Measurements from ENCODE around the gene FUS.

The FUS gene

GRCh38 chr16:31183432-31184428 lies 3.8 kb downstream of the FUS start:
- peak overlapping the region; percentile 29 for H3K9ac ChIP-seq (ENCODE audit: insufficient read length, low read depth)
- no peaks in the 10 kb centered on the region for H3K27me3 ChIP-seq (ENCODE audit: insufficient read depth, insufficient read length)
- H3K36me3 ChIP-seq (ENCODE audit: insufficient read depth, insufficient read length, low read length) = peaks cover 81% of the 10 kb centered on the region
- H3K4me1 ChIP-seq (ENCODE audit: insufficient read depth, insufficient read length) = peaks cover 10% of the 10 kb centered on the region
- peak overlapping the region; percentile 19 for H3K4me3 ChIP-seq (ENCODE audit: insufficient read length, low read depth)
- H3K9me3 ChIP-seq (ENCODE audit: insufficient read depth, low read length) = no peaks in the 10 kb centered on the region
- no peak for DNase-seq (ENCODE audit: low read depth, low spot score)
- TF ChIP-seq YY1 (IDR thresholded peaks at IDR 0.05; ENCODE audit: insufficient read depth, insufficient read length) = no peak
- TF ChIP-seq SUZ12 (IDR thresholded peaks at IDR 0.05; ENCODE audit: extremely low read depth, insufficient read depth, insufficient read length) = no peak
- no peak for TF ChIP-seq ZNF274 (IDR thresholded peaks at IDR 0.05; ENCODE audit: low read depth, low read length)

- TF ChIP-seq ZNF274 (IDR thresholded peaks at IDR 0.05; ENCODE audit: low read depth, low read length) = no peak
- no peak for TF ChIP-seq SUZ12 (IDR thresholded peaks at IDR 0.05; ENCODE audit: extremely low read depth, insufficient read depth, insufficient read length)
- TF ChIP-seq YY1 (IDR thresholded peaks at IDR 0.05; ENCODE audit: insufficient read depth, insufficient read length) = no peak
- peaks cover 93% of the 10 kb centered on the region for H3K36me3 ChIP-seq (ENCODE audit: insufficient read depth, insufficient read length, low read length)
- H3K27me3 ChIP-seq (ENCODE audit: insufficient read depth, insufficient read length) = no peaks in the 10 kb centered on the region
- no peaks in the 10 kb centered on the region for H3K9me3 ChIP-seq (ENCODE audit: insufficient read depth, low read length)
- H3K4me3 ChIP-seq (ENCODE audit: insufficient read length, low read depth) = no peak overlapping the region
- peaks cover 10% of the 10 kb centered on the region for H3K4me1 ChIP-seq (ENCODE audit: insufficient read depth, insufficient read length)
- H3K9ac ChIP-seq (ENCODE audit: insufficient read length, low read depth) = no peak overlapping the region
- no peak for DNase-seq (ENCODE audit: low read depth, low spot score)
These were observed 4.9 kb downstream of the FUS start for GRCh38 chr16:31184888-31185287.

DNA sequence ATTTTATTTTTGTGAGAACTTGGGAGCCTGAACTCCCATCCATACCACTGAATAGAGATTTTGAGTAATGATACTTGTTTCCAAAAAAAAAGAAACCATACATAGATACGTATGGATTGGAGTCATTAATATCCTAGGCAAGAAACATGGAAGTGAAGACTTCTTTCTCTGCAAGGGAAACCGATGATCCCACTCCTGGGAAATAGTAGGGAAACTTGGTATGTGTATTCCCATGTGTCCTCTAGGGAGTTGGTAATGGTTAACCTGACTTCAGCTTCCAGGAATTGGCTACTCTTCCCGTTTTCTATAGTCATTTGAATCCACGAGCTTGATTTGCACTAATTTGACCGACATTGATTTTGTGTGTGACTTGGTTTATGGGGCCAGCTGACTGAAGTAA lies 5.4 kb downstream of the FUS start:
- no peak overlapping the region for H3K4me3 ChIP-seq (ENCODE audit: insufficient read length, low read depth)
- DNase-seq (ENCODE audit: low read depth, low spot score) = no peak
- H3K9me3 ChIP-seq (ENCODE audit: insufficient read depth, low read length) = no peaks in the 10 kb centered on the region
- H3K36me3 ChIP-seq (ENCODE audit: insufficient read depth, insufficient read length, low read length) = peaks cover 94% of the 10 kb centered on the region
- H3K9ac ChIP-seq (ENCODE audit: insufficient read length, low read depth) = no peak overlapping the region
- H3K27me3 ChIP-seq (ENCODE audit: insufficient read depth, insufficient read length) = no peaks in the 10 kb centered on the region
- H3K4me1 ChIP-seq (ENCODE audit: insufficient read depth, insufficient read length) = peaks cover 10% of the 10 kb centered on the region
- TF ChIP-seq ZNF274 (IDR thresholded peaks at IDR 0.05; ENCODE audit: low read depth, low read length) = no peak
- no peak for TF ChIP-seq YY1 (IDR thresholded peaks at IDR 0.05; ENCODE audit: insufficient read depth, insufficient read length)
- TF ChIP-seq SUZ12 (IDR thresholded peaks at IDR 0.05; ENCODE audit: extremely low read depth, insufficient read depth, insufficient read length) = no peak

DNA sequence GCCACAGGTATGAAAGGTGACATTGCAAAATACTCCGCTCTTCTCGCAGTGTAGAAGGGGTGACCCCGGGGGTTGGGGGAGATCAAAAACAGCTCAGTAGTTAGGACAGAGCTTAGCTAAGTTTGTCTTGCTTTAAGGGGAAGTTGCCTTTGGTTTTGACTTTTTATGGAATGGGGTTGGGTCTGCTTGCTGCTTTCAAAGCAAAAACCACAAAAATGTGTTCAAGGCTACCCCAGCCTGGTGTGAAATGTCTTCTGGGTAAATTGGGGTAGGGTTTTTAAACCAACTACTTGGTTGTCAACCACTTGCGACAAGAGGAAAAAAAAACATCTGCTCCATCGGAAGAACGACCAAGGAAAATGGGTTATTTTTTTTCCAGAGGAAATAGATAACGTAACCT lies 6.2 kb downstream of the FUS start:
- TF ChIP-seq YY1 (IDR thresholded peaks at IDR 0.05; ENCODE audit: insufficient read depth, insufficient read length) (no peak), SUZ12 (IDR thresholded peaks at IDR 0.05; ENCODE audit: extremely low read depth, insufficient read depth, insufficient read length) (no peak), ZNF274 (IDR thresholded peaks at IDR 0.05; ENCODE audit: low read depth, low read length) (no peak)
- Histone ChIP-seq H3K4me1 (ENCODE audit: insufficient read depth, insufficient read length) (peaks cover 10% of the 10 kb centered on the region), H3K36me3 (ENCODE audit: insufficient read depth, insufficient read length, low read length) (peaks cover 98% of the 10 kb centered on the region), H3K4me3 (ENCODE audit: insufficient read length, low read depth) (no peak overlapping the region), H3K9me3 (ENCODE audit: insufficient read depth, low read length) (no peaks in the 10 kb centered on the region), H3K27me3 (ENCODE audit: insufficient read depth, insufficient read length) (no peaks in the 10 kb centered on the region), H3K9ac (ENCODE audit: insufficient read length, low read depth) (no peak overlapping the region)
- DNase-seq (ENCODE audit: low read depth, low spot score) = no peak

DNA sequence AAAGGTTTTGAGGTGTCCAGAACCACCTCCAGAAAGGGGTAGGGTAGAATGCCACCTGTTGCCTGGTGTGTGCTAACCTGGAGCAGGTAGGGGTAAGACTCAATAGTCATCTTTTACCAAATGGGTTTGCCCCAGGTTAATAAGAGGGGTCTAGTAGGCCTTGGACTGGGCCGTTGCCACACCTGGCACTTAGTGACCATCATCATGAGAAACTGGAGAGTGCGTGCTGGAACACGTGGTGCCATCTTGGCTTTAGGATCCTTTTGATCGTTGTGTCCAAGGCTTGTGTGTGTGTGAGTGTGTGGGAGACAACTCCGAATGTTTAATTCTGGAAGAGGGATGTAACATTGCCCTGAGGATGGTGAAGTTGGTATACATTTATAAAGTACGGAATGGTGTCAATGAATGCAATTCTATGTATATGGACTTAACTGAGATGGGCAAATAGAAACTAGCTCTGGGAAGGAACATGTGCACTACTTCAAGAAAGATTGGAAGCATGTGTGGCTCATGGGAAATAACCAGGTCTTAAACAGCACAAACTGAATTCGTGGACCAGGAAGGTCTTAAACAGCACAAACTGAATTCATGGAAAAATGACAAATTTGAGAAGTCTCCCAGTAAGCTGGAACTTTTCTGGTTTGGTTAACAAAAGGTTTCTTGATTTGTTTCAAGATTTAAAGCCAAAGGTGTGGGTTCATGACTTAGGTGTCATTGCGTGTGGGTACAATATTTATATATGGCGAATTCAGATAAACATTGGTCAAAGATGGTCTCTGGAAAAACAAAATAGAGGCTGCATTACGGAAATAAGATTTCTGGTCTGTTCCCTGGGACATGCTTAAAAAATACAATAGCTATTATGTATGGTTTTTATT lies 7.2 kb downstream of the FUS start:
- no peak overlapping the region for H3K9ac ChIP-seq (ENCODE audit: insufficient read length, low read depth)
- H3K9me3 ChIP-seq (ENCODE audit: insufficient read depth, low read length) = no peaks in the 10 kb centered on the region
- H3K4me1 ChIP-seq (ENCODE audit: insufficient read depth, insufficient read length) = peaks cover 10% of the 10 kb centered on the region

DNA sequence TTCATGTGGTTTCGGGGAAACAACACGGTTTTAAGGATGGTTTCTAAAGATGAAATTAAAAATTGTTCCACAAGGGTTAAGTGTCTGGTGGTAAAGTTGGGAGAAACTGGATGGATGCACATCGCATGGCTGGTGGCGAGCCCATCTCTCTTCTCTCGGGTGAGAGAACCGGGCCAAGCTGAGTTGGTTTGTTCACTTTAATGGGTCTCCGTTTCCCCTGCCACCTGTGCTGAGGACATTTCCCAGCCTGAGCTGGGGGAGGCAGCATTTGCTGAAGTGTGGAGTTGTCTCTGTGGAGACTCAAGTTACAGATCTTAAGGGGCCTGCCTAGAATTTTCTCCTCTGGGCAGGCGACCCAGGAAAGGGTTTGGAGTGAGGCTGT lies 7.9 kb downstream of the FUS start:
- TF ChIP-seq ZNF274 (IDR thresholded peaks at IDR 0.05; ENCODE audit: low read depth, low read length) (no peak), SUZ12 (IDR thresholded peaks at IDR 0.05; ENCODE audit: extremely low read depth, insufficient read depth, insufficient read length) (no peak), YY1 (IDR thresholded peaks at IDR 0.05; ENCODE audit: insufficient read depth, insufficient read length) (no peak)
- no peak for DNase-seq (ENCODE audit: low read depth, low spot score)
- Histone ChIP-seq H3K27me3 (ENCODE audit: insufficient read depth, insufficient read length) (no peaks in the 10 kb centered on the region), H3K4me1 (ENCODE audit: insufficient read depth, insufficient read length) (peaks cover 5% of the 10 kb centered on the region), H3K36me3 (ENCODE audit: insufficient read depth, insufficient read length, low read length) (peaks cover 98% of the 10 kb centered on the region), H3K9ac (ENCODE audit: insufficient read length, low read depth) (no peak overlapping the region), H3K4me3 (ENCODE audit: insufficient read length, low read depth) (no peak overlapping the region), H3K9me3 (ENCODE audit: insufficient read depth, low read length) (no peaks in the 10 kb centered on the region)

More for the DNA sequence above, 7.2 kb downstream of the FUS start:
- peaks cover 98% of the 10 kb centered on the region for H3K36me3 ChIP-seq (ENCODE audit: insufficient read depth, insufficient read length, low read length)
- TF ChIP-seq SUZ12 (IDR thresholded peaks at IDR 0.05; ENCODE audit: extremely low read depth, insufficient read depth, insufficient read length) (no peak), YY1 (IDR thresholded peaks at IDR 0.05; ENCODE audit: insufficient read depth, insufficient read length) (no peak), ZNF274 (IDR thresholded peaks at IDR 0.05; ENCODE audit: low read depth, low read length) (no peak)
- no peak overlapping the region for H3K4me3 ChIP-seq (ENCODE audit: insufficient read length, low read depth)
- DNase-seq (ENCODE audit: low read depth, low spot score) = no peak
- H3K27me3 ChIP-seq (ENCODE audit: insufficient read depth, insufficient read length) = no peaks in the 10 kb centered on the region

Measured in NT2/D1 (cell line).